ENCODE results near the gene LUC7L3.
"Not testable (repeated sequence)": the region's sequence is repeated elsewhere in the genome, so short reads cannot be mapped to it uniquely, and the experiment has no call there.

The LUC7L3 gene

GRCh38 chr17:50719144-50719923, at the start of gene LUC7L3:
LUC7L3 (plus strand) TSS chr17:50719603; CDS start chr17:50719733, 130 bp downstream.
- Histone ChIP-seq H3K9ac (ENCODE audit: low read length) (peak within 1 kb of the TSS; percentile 98), H3K27ac (ENCODE audit: low read length) (peak within 1 kb of the TSS; percentile 99), H3K9me3 (ENCODE audit: control insufficient read depth, low read depth, low read length) (no peaks in the 10 kb centered on the region), H3K27me3 (ENCODE audit: control insufficient read depth, insufficient read depth, low read length) (no peaks in the 10 kb centered on the region), H3K4me3 (ENCODE audit: low read length) (peak within 1 kb of the TSS; percentile 99), H3K36me3 (ENCODE audit: control insufficient read depth, low read depth, low read length) (no peaks in the 10 kb centered on the region), H3K4me1 (ENCODE audit: control insufficient read depth, low read depth, low read length) (peaks cover 14% of the 10 kb centered on the region)

- no peak overlapping the region for H3K9ac ChIP-seq (ENCODE audit: low read length)
- H3K4me1 ChIP-seq (ENCODE audit: control insufficient read depth, low read depth, low read length): peaks cover 6% of the 10 kb centered on the region
- no peak overlapping the region for H3K4me3 ChIP-seq (ENCODE audit: low read length)
- no peaks in the 10 kb centered on the region for H3K27me3 ChIP-seq (ENCODE audit: control insufficient read depth, insufficient read depth, low read length)
- no peaks in the 10 kb centered on the region for H3K9me3 ChIP-seq (ENCODE audit: control insufficient read depth, low read depth, low read length)
- no peaks in the 10 kb centered on the region for H3K36me3 ChIP-seq (ENCODE audit: control insufficient read depth, low read depth, low read length)
- H3K27ac ChIP-seq (ENCODE audit: low read length): no peak overlapping the region
These were observed 47.3 kb upstream of the LUC7L3 start for GRCh38 chr17:50672071-50672470.

GRCh38 chr17:50672831-50673551, 46.4 kb upstream of the LUC7L3 start:
- Histone ChIP-seq H3K4me3 (ENCODE audit: low read length) (no peak overlapping the region), H3K9me3 (ENCODE audit: control insufficient read depth, low read depth, low read length) (no peaks in the 10 kb centered on the region), H3K27me3 (ENCODE audit: control insufficient read depth, insufficient read depth, low read length) (no peaks in the 10 kb centered on the region), H3K4me1 (ENCODE audit: control insufficient read depth, low read depth, low read length) (peaks cover 6% of the 10 kb centered on the region), H3K36me3 (ENCODE audit: control insufficient read depth, low read depth, low read length) (no peaks in the 10 kb centered on the region), H3K9ac (ENCODE audit: low read length) (no peak overlapping the region), H3K27ac (ENCODE audit: low read length) (no peak overlapping the region)

GRCh38 chr17:50675190-50675589, 44.2 kb upstream of the LUC7L3 start:
- Histone ChIP-seq H3K4me1 (ENCODE audit: control insufficient read depth, low read depth, low read length) (no peaks in the 10 kb centered on the region), H3K36me3 (ENCODE audit: control insufficient read depth, low read depth, low read length) (no peaks in the 10 kb centered on the region), H3K9me3 (ENCODE audit: control insufficient read depth, low read depth, low read length) (no peaks in the 10 kb centered on the region), H3K27ac (ENCODE audit: low read length) (no peak overlapping the region), H3K4me3 (ENCODE audit: low read length) (no peak overlapping the region), H3K27me3 (ENCODE audit: control insufficient read depth, insufficient read depth, low read length) (no peaks in the 10 kb centered on the region), H3K9ac (ENCODE audit: low read length) (no peak overlapping the region)

- H3K9me3 ChIP-seq (ENCODE audit: control insufficient read depth, low read depth, low read length): no peaks in the 10 kb centered on the region
These were observed 43.8 kb upstream of the LUC7L3 start for GRCh38 chr17:50675627-50676026.

GRCh38 chr17:50676065-50676975, 43.1 kb upstream of the LUC7L3 start:
- H3K9me3 ChIP-seq (ENCODE audit: control insufficient read depth, low read depth, low read length): no peaks in the 10 kb centered on the region
- no peaks in the 10 kb centered on the region for H3K36me3 ChIP-seq (ENCODE audit: control insufficient read depth, low read depth, low read length)
- no peaks in the 10 kb centered on the region for H3K4me1 ChIP-seq (ENCODE audit: control insufficient read depth, low read depth, low read length)
- H3K9ac ChIP-seq (ENCODE audit: low read length): no peak overlapping the region
- H3K27ac ChIP-seq (ENCODE audit: low read length): no peak overlapping the region
- no peaks in the 10 kb centered on the region for H3K27me3 ChIP-seq (ENCODE audit: control insufficient read depth, insufficient read depth, low read length)
- H3K4me3 ChIP-seq (ENCODE audit: low read length): no peak overlapping the region

More at GRCh38 chr17:50675627-50676026, 43.8 kb upstream of the LUC7L3 start:
- Histone ChIP-seq H3K4me3 (ENCODE audit: low read length) (no peak overlapping the region), H3K4me1 (ENCODE audit: control insufficient read depth, low read depth, low read length) (no peaks in the 10 kb centered on the region), H3K27ac (ENCODE audit: low read length) (no peak overlapping the region), H3K9ac (ENCODE audit: low read length) (no peak overlapping the region), H3K27me3 (ENCODE audit: control insufficient read depth, insufficient read depth, low read length) (no peaks in the 10 kb centered on the region), H3K36me3 (ENCODE audit: control insufficient read depth, low read depth, low read length) (no peaks in the 10 kb centered on the region)

GRCh38 chr17:50677851-50678375, 41.5 kb upstream of the LUC7L3 start:
- Histone ChIP-seq H3K9ac (ENCODE audit: low read length) (no peak overlapping the region), H3K27me3 (ENCODE audit: control insufficient read depth, insufficient read depth, low read length) (no peaks in the 10 kb centered on the region), H3K4me1 (ENCODE audit: control insufficient read depth, low read depth, low read length) (no peaks in the 10 kb centered on the region), H3K9me3 (ENCODE audit: control insufficient read depth, low read depth, low read length) (no peaks in the 10 kb centered on the region), H3K27ac (ENCODE audit: low read length) (no peak overlapping the region), H3K4me3 (ENCODE audit: low read length) (no peak overlapping the region), H3K36me3 (ENCODE audit: control insufficient read depth, low read depth, low read length) (no peaks in the 10 kb centered on the region)

GRCh38 chr17:50679008-50679544, 40.3 kb upstream of the LUC7L3 start:
- Histone ChIP-seq H3K27me3 (ENCODE audit: control insufficient read depth, insufficient read depth, low read length) (no peaks in the 10 kb centered on the region), H3K4me3 (ENCODE audit: low read length) (no peak overlapping the region), H3K27ac (ENCODE audit: low read length) (no peak overlapping the region), H3K9ac (ENCODE audit: low read length) (no peak overlapping the region), H3K4me1 (ENCODE audit: control insufficient read depth, low read depth, low read length) (no peaks in the 10 kb centered on the region), H3K36me3 (ENCODE audit: control insufficient read depth, low read depth, low read length) (no peaks in the 10 kb centered on the region), H3K9me3 (ENCODE audit: control insufficient read depth, low read depth, low read length) (no peaks in the 10 kb centered on the region)

- H3K27me3 ChIP-seq (ENCODE audit: control insufficient read depth, insufficient read depth, low read length): no peaks in the 10 kb centered on the region
- H3K9ac ChIP-seq (ENCODE audit: low read length): no peak overlapping the region
- no peaks in the 10 kb centered on the region for H3K36me3 ChIP-seq (ENCODE audit: control insufficient read depth, low read depth, low read length)
- H3K9me3 ChIP-seq (ENCODE audit: control insufficient read depth, low read depth, low read length): no peaks in the 10 kb centered on the region
- no peak overlapping the region for H3K27ac ChIP-seq (ENCODE audit: low read length)
- no peak overlapping the region for H3K4me3 ChIP-seq (ENCODE audit: low read length)
- H3K4me1 ChIP-seq (ENCODE audit: control insufficient read depth, low read depth, low read length): peaks cover 4% of the 10 kb centered on the region
These were observed 39.3 kb upstream of the LUC7L3 start for GRCh38 chr17:50680126-50680525.

- H3K4me3 ChIP-seq (ENCODE audit: low read length); H3K4me1 ChIP-seq (ENCODE audit: control insufficient read depth, low read depth, low read length); H3K27me3 ChIP-seq (ENCODE audit: control insufficient read depth, insufficient read depth, low read length); H3K9me3 ChIP-seq (ENCODE audit: control insufficient read depth, low read depth, low read length); H3K36me3 ChIP-seq (ENCODE audit: control insufficient read depth, low read depth, low read length); H3K27ac ChIP-seq (ENCODE audit: low read length); H3K9ac ChIP-seq (ENCODE audit: low read length): not testable (repeated sequence)
These were observed 38.7 kb upstream of the LUC7L3 start for GRCh38 chr17:50680543-50681262.

Measured in iPS-18a (cell line).